ENCODE results near the gene HIRA.

- TF ChIP-seq CTCF (IDR thresholded peaks at IDR 0.05) (no peak), POLR2A (IDR thresholded peaks at IDR 0.05) (no peak)
Measured at GRCh38 chr22:19471572-19471971, 40.0 kb upstream of the HIRA start.

All from prostate gland (tissue), 2 donors.